ENCODE measurements around the gene GSTO1.

- TF ChIP-seq EP300 (conservative IDR thresholded peaks at IDR 0.05; ENCODE audit: poor library complexity, severe bottlenecking) (peak; percentile 50), POLR2AphosphoS5 (IDR thresholded peaks at IDR 0.05) (peak; percentile 67), TAF1 (IDR thresholded peaks at IDR 0.05; ENCODE audit: low read depth) (peak; percentile 70), MXI1 (conservative IDR thresholded peaks at IDR 0.05; ENCODE audit: poor library complexity, severe bottlenecking) (peak; percentile 84), SMC3 (conservative IDR thresholded peaks at IDR 0.05; ENCODE audit: poor library complexity) (peak; percentile 32), RAD21 (conservative IDR thresholded peaks at IDR 0.05) (peak; percentile 17), EZH2 (IDR thresholded peaks at IDR 0.05; ENCODE audit: borderline replicate concordance, insufficient read depth, low read length, poor library complexity, severe bottlenecking) (no peak)
- TF ChIP-seq, protein P1, sequence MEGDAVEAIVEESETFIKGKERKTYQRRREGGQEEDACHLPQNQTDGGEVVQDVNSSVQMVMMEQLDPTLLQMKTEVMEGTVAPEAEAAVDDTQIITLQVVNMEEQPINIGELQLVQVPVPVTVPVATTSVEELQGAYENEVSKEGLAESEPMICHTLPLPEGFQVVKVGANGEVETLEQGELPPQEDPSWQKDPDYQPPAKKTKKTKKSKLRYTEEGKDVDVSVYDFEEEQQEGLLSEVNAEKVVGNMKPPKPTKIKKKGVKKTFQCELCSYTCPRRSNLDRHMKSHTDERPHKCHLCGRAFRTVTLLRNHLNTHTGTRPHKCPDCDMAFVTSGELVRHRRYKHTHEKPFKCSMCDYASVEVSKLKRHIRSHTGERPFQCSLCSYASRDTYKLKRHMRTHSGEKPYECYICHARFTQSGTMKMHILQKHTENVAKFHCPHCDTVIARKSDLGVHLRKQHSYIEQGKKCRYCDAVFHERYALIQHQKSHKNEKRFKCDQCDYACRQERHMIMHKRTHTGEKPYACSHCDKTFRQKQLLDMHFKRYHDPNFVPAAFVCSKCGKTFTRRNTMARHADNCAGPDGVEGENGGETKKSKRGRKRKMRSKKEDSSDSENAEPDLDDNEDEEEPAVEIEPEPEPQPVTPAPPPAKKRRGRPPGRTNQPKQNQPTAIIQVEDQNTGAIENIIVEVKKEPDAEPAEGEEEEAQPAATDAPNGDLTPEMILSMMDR (IDR thresholded peaks at IDR 0.05; ENCODE audit: poor library complexity, severe bottlenecking), result peak; percentile 30
- TF ChIP-seq, protein P2, sequence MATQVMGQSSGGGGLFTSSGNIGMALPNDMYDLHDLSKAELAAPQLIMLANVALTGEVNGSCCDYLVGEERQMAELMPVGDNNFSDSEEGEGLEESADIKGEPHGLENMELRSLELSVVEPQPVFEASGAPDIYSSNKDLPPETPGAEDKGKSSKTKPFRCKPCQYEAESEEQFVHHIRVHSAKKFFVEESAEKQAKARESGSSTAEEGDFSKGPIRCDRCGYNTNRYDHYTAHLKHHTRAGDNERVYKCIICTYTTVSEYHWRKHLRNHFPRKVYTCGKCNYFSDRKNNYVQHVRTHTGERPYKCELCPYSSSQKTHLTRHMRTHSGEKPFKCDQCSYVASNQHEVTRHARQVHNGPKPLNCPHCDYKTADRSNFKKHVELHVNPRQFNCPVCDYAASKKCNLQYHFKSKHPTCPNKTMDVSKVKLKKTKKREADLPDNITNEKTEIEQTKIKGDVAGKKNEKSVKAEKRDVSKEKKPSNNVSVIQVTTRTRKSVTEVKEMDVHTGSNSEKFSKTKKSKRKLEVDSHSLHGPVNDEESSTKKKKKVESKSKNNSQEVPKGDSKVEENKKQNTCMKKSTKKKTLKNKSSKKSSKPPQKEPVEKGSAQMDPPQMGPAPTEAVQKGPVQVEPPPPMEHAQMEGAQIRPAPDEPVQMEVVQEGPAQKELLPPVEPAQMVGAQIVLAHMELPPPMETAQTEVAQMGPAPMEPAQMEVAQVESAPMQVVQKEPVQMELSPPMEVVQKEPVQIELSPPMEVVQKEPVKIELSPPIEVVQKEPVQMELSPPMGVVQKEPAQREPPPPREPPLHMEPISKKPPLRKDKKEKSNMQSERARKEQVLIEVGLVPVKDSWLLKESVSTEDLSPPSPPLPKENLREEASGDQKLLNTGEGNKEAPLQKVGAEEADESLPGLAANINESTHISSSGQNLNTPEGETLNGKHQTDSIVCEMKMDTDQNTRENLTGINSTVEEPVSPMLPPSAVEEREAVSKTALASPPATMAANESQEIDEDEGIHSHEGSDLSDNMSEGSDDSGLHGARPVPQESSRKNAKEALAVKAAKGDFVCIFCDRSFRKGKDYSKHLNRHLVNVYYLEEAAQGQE (IDR thresholded peaks at IDR 0.05; ENCODE audit: borderline replicate concordance), result peak; percentile 74
Observed at GRCh38 chr10:104268713-104269645, 14.3 kb downstream of the GSTO1 start, which contains the start of gene GSTO2.

Measured in neural cell (in vitro differentiated cells).